Lung (tissue), 12 donors: Measurements from ENCODE around the gene ALPL. TPM values are rescaled to one million over a fixed set of nuclear protein-coding genes. Genes with fewer than 3 reads are reported as not detected.

Experiments used
- ATAC-seq: fragments of 200-7000 bp; cut with Tn5 transposase; one replicate; pipeline ENCODE4 v1.9.1; 2020; ENCODE audit warnings: moderate number of reproducible peaks; ENCODE audit not compliant: insufficient read depth, low FRiP score
- DNase-seq, 3 donors: peaks; one replicate each; pipeline ENCODE4 v3.0.0-alpha.2; 2013 to 2017
- H3K27ac ChIP-seq, 2 donors: one replicate each; pipeline ENCODE4 v1.5.1; 2013; ENCODE audit warnings: mild to moderate bottlenecking in 2 of 2, moderate library complexity in 2 of 2, control low read depth in 1 of 2, inconsistent platforms in 1 of 2, low read depth in 1 of 2, low read length in 1 of 2
- H3K27me3 ChIP-seq, 3 donors: one replicate each; pipeline ENCODE4 v1.5.1; 2013; ENCODE audit warnings: low read length in 2 of 3; ENCODE audit not compliant: control insufficient read depth in 3 of 3, insufficient read depth in 3 of 3
- H3K36me3 ChIP-seq, 4 donors: one replicate each; pipeline ENCODE4 v1.5.1; 2013; ENCODE audit warnings: low read length in 4 of 4, mild to moderate bottlenecking in 1 of 4, moderate library complexity in 1 of 4; ENCODE audit not compliant: control insufficient read depth in 4 of 4, insufficient read depth in 4 of 4
- H3K4me1 ChIP-seq, 5 donors: one replicate each; pipeline ENCODE4 v1.5.1; 2013; ENCODE audit warnings: low read length in 5 of 5, mild to moderate bottlenecking in 2 of 5, moderate library complexity in 1 of 5; ENCODE audit not compliant: control insufficient read depth in 5 of 5, insufficient read depth in 5 of 5
- H3K4me3 ChIP-seq: one replicate; pipeline ENCODE4 v1.5.1; 2013; ENCODE audit warnings: mild to moderate bottlenecking, control low read depth, moderate library complexity
- H3K9ac ChIP-seq, 2 donors: one replicate each; pipeline ENCODE4 v1.5.1; 2013; ENCODE audit warnings: low read length in 2 of 2, control low read depth in 1 of 2; ENCODE audit not compliant: insufficient read depth in 1 of 2
- H3K9me3 ChIP-seq, 4 donors: one replicate each; pipeline ENCODE4 v1.5.1; 2013; ENCODE audit warnings: low read length in 3 of 4, mild to moderate bottlenecking in 1 of 4, moderate library complexity in 1 of 4; ENCODE audit not compliant: control insufficient read depth in 4 of 4, insufficient read depth in 3 of 4
- WGBS, 2 donors: extraction: QIAGEN DNeasy Blood & Tissue Kit; methylation state at CpG; one replicate each; pipeline ENCODE4 v1.1.7; 2013; 5-methylcytosine and 5-hydroxymethylcytosine counted together
- polyA plus RNA-seq, 2 donors: library from polyadenylated mRNA; stranded (reverse); fragments of 200-250 nt; gene quantifications; one replicate each; pipeline ENCODE4 v1.2.1, GENCODE V29; 2013
- total RNA-seq, 2 donors: library from RNA; depleted of rRNA in 1 of 2; stranded (reverse); fragments of >200 nt in 1 of 2; gene quantifications; one replicate each; pipeline ENCODE4 v1.2.1, GENCODE V29; 2014 to 2021
- TF ChIP-seq, protein P1 (sequence below): IDR thresholded peaks from 2 replicates; pipeline ENCODE4 v1.5.1; 2012; ENCODE audit warnings: mild to moderate bottlenecking; ENCODE audit errors: control extremely low read depth, extremely low read depth
- donor health status: control.
- donor health status: control.
- donor health status: Bipolar disorder and iron deficiency.
- donor health status: healthy.
- donor health status: DM: yes; HTN: yes; CAD: no.

ALPL gene
- total and polyA plus RNA-seq, 4 donors: 38.6 to 242 (median 230) TPM

DNA sequence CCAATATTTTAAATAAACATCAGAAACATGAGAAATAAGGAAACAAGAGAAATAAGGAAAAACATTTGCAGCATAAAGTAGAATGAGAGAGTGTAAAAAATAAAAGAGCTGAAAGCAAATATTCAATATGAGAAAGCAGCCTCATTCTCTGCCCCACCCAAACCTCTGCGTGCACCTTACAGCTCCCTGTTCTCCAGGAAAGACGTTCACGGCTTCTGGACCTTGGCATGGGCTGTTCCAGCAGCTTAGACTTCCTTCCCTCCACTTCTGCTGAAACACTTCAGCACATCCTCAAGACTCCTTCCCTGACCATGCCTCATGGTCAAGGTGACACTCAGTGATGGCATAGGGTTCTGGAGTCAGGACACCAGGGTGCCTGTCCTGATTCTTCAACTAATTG is 23.3 kb downstream of the ALPL start:
- WGBS, 2 donors: 55 to 71% methylated on average over 3 of the region's 3 CpGs

GRCh38 chr1:21532992-21533534 is 23.8 kb downstream of the ALPL start:
- Histone ChIP-seq H3K9ac (no peak overlapping the region), H3K27ac (no peak overlapping the region), H3K4me3 (no peak overlapping the region), H3K36me3 (no peaks in the 10 kb centered on the region), H3K4me1 (peaks cover 0 to 6% (median 3%) of the 10 kb centered on the region in 5 donors), H3K9me3 (no peaks in the 10 kb centered on the region), H3K27me3 (no peaks in the 10 kb centered on the region)
- 84 to 88% methylated on average over 4 of the region's 4 CpGs for WGBS, 2 donors
- ATAC-seq (no peak), DNase-seq (no peak)
- TF ChIP-seq, protein P1, sequence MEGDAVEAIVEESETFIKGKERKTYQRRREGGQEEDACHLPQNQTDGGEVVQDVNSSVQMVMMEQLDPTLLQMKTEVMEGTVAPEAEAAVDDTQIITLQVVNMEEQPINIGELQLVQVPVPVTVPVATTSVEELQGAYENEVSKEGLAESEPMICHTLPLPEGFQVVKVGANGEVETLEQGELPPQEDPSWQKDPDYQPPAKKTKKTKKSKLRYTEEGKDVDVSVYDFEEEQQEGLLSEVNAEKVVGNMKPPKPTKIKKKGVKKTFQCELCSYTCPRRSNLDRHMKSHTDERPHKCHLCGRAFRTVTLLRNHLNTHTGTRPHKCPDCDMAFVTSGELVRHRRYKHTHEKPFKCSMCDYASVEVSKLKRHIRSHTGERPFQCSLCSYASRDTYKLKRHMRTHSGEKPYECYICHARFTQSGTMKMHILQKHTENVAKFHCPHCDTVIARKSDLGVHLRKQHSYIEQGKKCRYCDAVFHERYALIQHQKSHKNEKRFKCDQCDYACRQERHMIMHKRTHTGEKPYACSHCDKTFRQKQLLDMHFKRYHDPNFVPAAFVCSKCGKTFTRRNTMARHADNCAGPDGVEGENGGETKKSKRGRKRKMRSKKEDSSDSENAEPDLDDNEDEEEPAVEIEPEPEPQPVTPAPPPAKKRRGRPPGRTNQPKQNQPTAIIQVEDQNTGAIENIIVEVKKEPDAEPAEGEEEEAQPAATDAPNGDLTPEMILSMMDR: no peak

More for the DNA sequence above, 23.3 kb downstream of the ALPL start:
- Histone ChIP-seq H3K36me3 (no peaks in the 10 kb centered on the region), H3K9me3 (no peaks in the 10 kb centered on the region), H3K27ac (no peak overlapping the region), H3K4me1 (peaks cover 0 to 2% (median under 1%) of the 10 kb centered on the region in 5 donors), H3K27me3 (no peaks in the 10 kb centered on the region), H3K9ac (no peak overlapping the region), H3K4me3 (no peak overlapping the region)
- DNase-seq (no peak), ATAC-seq (no peak)
- TF ChIP-seq, protein P1: no peak

GRCh38 chr1:21534146-21534545 is 24.9 kb downstream of the ALPL start:
- WGBS, 2 donors: 87 to 91% methylated on average over 5 of the region's 5 CpGs
- H3K27ac ChIP-seq: no peak overlapping the region

More at GRCh38 chr1:21534146-21534545, 24.9 kb downstream of the ALPL start:
- Histone ChIP-seq H3K27me3 (peaks cover 0 to 4% (median 0%) of the 10 kb centered on the region in 3 donors), H3K9ac (no peak overlapping the region), H3K36me3 (no peaks in the 10 kb centered on the region), H3K4me3 (no peak overlapping the region), H3K9me3 (no peaks in the 10 kb centered on the region), H3K4me1 (peaks cover 0 to 8% (median 3%) of the 10 kb centered on the region in 5 donors)
- DNase-seq: no peak
- ATAC-seq: no peak
- TF ChIP-seq, protein P1: no peak
